ENCODE results near the gene GPR75.

The GPR75 gene

GRCh38 chr2:53877556-53877955 is 17.8 kb upstream of the GPR75 start:
- peaks cover 75% of the 10 kb centered on the region for H3K36me3 ChIP-seq (ENCODE audit: control insufficient read depth, insufficient read depth, low read length)

GRCh38 chr2:53877112-53877511 is 17.3 kb upstream of the GPR75 start:
- no peak overlapping the region for H3K9ac ChIP-seq (ENCODE audit: low read depth, low read length)
- H3K9me3 ChIP-seq (ENCODE audit: control insufficient read depth, insufficient read depth, low read length): no peaks in the 10 kb centered on the region
- H3K27me3 ChIP-seq (ENCODE audit: control insufficient read depth, insufficient read depth, low read length): no peaks in the 10 kb centered on the region
- no peak overlapping the region for H3K27ac ChIP-seq (ENCODE audit: low read depth, low read length)
- peaks cover 74% of the 10 kb centered on the region for H3K36me3 ChIP-seq (ENCODE audit: control insufficient read depth, insufficient read depth, low read length)
- no peak overlapping the region for H3K4me3 ChIP-seq (ENCODE audit: low read depth, low read length)
- no peaks in the 10 kb centered on the region for H3K4me1 ChIP-seq (ENCODE audit: control insufficient read depth, insufficient read depth, low read length)

More at GRCh38 chr2:53877556-53877955, 17.8 kb upstream of the GPR75 start:
- H3K27me3 ChIP-seq (ENCODE audit: control insufficient read depth, insufficient read depth, low read length): no peaks in the 10 kb centered on the region
- no peaks in the 10 kb centered on the region for H3K9me3 ChIP-seq (ENCODE audit: control insufficient read depth, insufficient read depth, low read length)
- H3K4me1 ChIP-seq (ENCODE audit: control insufficient read depth, insufficient read depth, low read length): no peaks in the 10 kb centered on the region
- H3K4me3 ChIP-seq (ENCODE audit: low read depth, low read length): no peak overlapping the region; the same call in 1 of the 2 replicates
- H3K27ac ChIP-seq (ENCODE audit: low read depth, low read length): no peak overlapping the region
- H3K9ac ChIP-seq (ENCODE audit: low read depth, low read length): no peak overlapping the region

GRCh38 chr2:53874401-53874950 is 14.7 kb upstream of the GPR75 start:
- H3K9ac ChIP-seq (ENCODE audit: low read depth, low read length): no peak overlapping the region
- no peaks in the 10 kb centered on the region for H3K9me3 ChIP-seq (ENCODE audit: control insufficient read depth, insufficient read depth, low read length)
- no peak overlapping the region for H3K27ac ChIP-seq (ENCODE audit: low read depth, low read length)
- H3K36me3 ChIP-seq (ENCODE audit: control insufficient read depth, insufficient read depth, low read length): peaks cover 72% of the 10 kb centered on the region
- no peak overlapping the region for H3K4me3 ChIP-seq (ENCODE audit: low read depth, low read length)
- H3K4me1 ChIP-seq (ENCODE audit: control insufficient read depth, insufficient read depth, low read length): no peaks in the 10 kb centered on the region
- no peaks in the 10 kb centered on the region for H3K27me3 ChIP-seq (ENCODE audit: control insufficient read depth, insufficient read depth, low read length)

- Histone ChIP-seq H3K4me1 (ENCODE audit: control insufficient read depth, insufficient read depth, low read length) (no peaks in the 10 kb centered on the region), H3K4me3 (ENCODE audit: low read depth, low read length) (no peak overlapping the region), H3K27me3 (ENCODE audit: control insufficient read depth, insufficient read depth, low read length) (no peaks in the 10 kb centered on the region), H3K27ac (ENCODE audit: low read depth, low read length) (no peak overlapping the region), H3K9me3 (ENCODE audit: control insufficient read depth, insufficient read depth, low read length) (no peaks in the 10 kb centered on the region), H3K36me3 (ENCODE audit: control insufficient read depth, insufficient read depth, low read length) (peaks cover 79% of the 10 kb centered on the region), H3K9ac (ENCODE audit: low read depth, low read length) (no peak overlapping the region)
Observed at GRCh38 chr2:53867773-53868172, 8.0 kb upstream of the GPR75 start.

- Histone ChIP-seq H3K27me3 (ENCODE audit: control insufficient read depth, insufficient read depth, low read length) (no peaks in the 10 kb centered on the region), H3K36me3 (ENCODE audit: control insufficient read depth, insufficient read depth, low read length) (peaks cover 76% of the 10 kb centered on the region), H3K9me3 (ENCODE audit: control insufficient read depth, insufficient read depth, low read length) (no peaks in the 10 kb centered on the region), H3K4me3 (ENCODE audit: low read depth, low read length) (no peak overlapping the region), H3K4me1 (ENCODE audit: control insufficient read depth, insufficient read depth, low read length) (no peaks in the 10 kb centered on the region), H3K9ac (ENCODE audit: low read depth, low read length) (no peak overlapping the region), H3K27ac (ENCODE audit: low read depth, low read length) (no peak overlapping the region)
Observed at GRCh38 chr2:53867169-53867568, 7.4 kb upstream of the GPR75 start.

- Histone ChIP-seq H3K36me3 (ENCODE audit: control insufficient read depth, insufficient read depth, low read length) (peaks cover 69% of the 10 kb centered on the region), H3K9me3 (ENCODE audit: control insufficient read depth, insufficient read depth, low read length) (no peaks in the 10 kb centered on the region), H3K27me3 (ENCODE audit: control insufficient read depth, insufficient read depth, low read length) (no peaks in the 10 kb centered on the region)
Observed at GRCh38 chr2:53865962-53866361, 6.2 kb upstream of the GPR75 start.

GRCh38 chr2:53865264-53865663 is 5.5 kb upstream of the GPR75 start:
- Histone ChIP-seq H3K27ac (ENCODE audit: low read depth, low read length) (no peak overlapping the region), H3K9me3 (ENCODE audit: control insufficient read depth, insufficient read depth, low read length) (no peaks in the 10 kb centered on the region), H3K4me3 (ENCODE audit: low read depth, low read length) (no peak overlapping the region), H3K9ac (ENCODE audit: low read depth, low read length) (no peak overlapping the region), H3K27me3 (ENCODE audit: control insufficient read depth, insufficient read depth, low read length) (no peaks in the 10 kb centered on the region), H3K36me3 (ENCODE audit: control insufficient read depth, insufficient read depth, low read length) (peaks cover 63% of the 10 kb centered on the region), H3K4me1 (ENCODE audit: control insufficient read depth, insufficient read depth, low read length) (no peaks in the 10 kb centered on the region)

More at GRCh38 chr2:53865962-53866361, 6.2 kb upstream of the GPR75 start:
- Histone ChIP-seq H3K4me3 (ENCODE audit: low read depth, low read length) (no peak overlapping the region), H3K4me1 (ENCODE audit: control insufficient read depth, insufficient read depth, low read length) (no peaks in the 10 kb centered on the region), H3K9ac (ENCODE audit: low read depth, low read length) (no peak overlapping the region), H3K27ac (ENCODE audit: low read depth, low read length) (no peak overlapping the region)

- Histone ChIP-seq H3K27me3 (ENCODE audit: control insufficient read depth, insufficient read depth, low read length) (no peaks in the 10 kb centered on the region), H3K4me3 (ENCODE audit: low read depth, low read length) (no peak overlapping the region), H3K4me1 (ENCODE audit: control insufficient read depth, insufficient read depth, low read length) (no peaks in the 10 kb centered on the region), H3K9me3 (ENCODE audit: control insufficient read depth, insufficient read depth, low read length) (no peaks in the 10 kb centered on the region), H3K9ac (ENCODE audit: low read depth, low read length) (no peak overlapping the region), H3K27ac (ENCODE audit: low read depth, low read length) (no peak overlapping the region), H3K36me3 (ENCODE audit: control insufficient read depth, insufficient read depth, low read length) (peaks cover 49% of the 10 kb centered on the region)
Observed at GRCh38 chr2:53863538-53864227, 3.9 kb upstream of the GPR75 start.

- peaks cover 33% of the 10 kb centered on the region for H3K36me3 ChIP-seq (ENCODE audit: control insufficient read depth, insufficient read depth, low read length)
Observed at GRCh38 chr2:53861824-53862223, 2.1 kb upstream of the GPR75 start.

GRCh38 chr2:53856272-53856671 is 3.5 kb downstream of the GPR75 start:
- H3K9me3 ChIP-seq (ENCODE audit: control insufficient read depth, insufficient read depth, low read length): no peaks in the 10 kb centered on the region
- H3K4me1 ChIP-seq (ENCODE audit: control insufficient read depth, insufficient read depth, low read length): no peaks in the 10 kb centered on the region
- no peaks in the 10 kb centered on the region for H3K27me3 ChIP-seq (ENCODE audit: control insufficient read depth, insufficient read depth, low read length)
- no peak overlapping the region for H3K4me3 ChIP-seq (ENCODE audit: low read depth, low read length)
- H3K9ac ChIP-seq (ENCODE audit: low read depth, low read length): no peak overlapping the region
- H3K27ac ChIP-seq (ENCODE audit: low read depth, low read length): no peak overlapping the region
- peaks cover 20% of the 10 kb centered on the region for H3K36me3 ChIP-seq (ENCODE audit: control insufficient read depth, insufficient read depth, low read length)

More at GRCh38 chr2:53861824-53862223, 2.1 kb upstream of the GPR75 start:
- Histone ChIP-seq H3K27me3 (ENCODE audit: control insufficient read depth, insufficient read depth, low read length) (no peaks in the 10 kb centered on the region), H3K27ac (ENCODE audit: low read depth, low read length) (no peak overlapping the region), H3K9me3 (ENCODE audit: control insufficient read depth, insufficient read depth, low read length) (no peaks in the 10 kb centered on the region), H3K4me3 (ENCODE audit: low read depth, low read length) (no peak overlapping the region), H3K9ac (ENCODE audit: low read depth, low read length) (no peak overlapping the region), H3K4me1 (ENCODE audit: control insufficient read depth, insufficient read depth, low read length) (no peaks in the 10 kb centered on the region)

GRCh38 chr2:53854678-53855077 is 5.1 kb downstream of the GPR75 start:
- Histone ChIP-seq H3K27ac (ENCODE audit: low read depth, low read length) (no peak overlapping the region), H3K4me1 (ENCODE audit: control insufficient read depth, insufficient read depth, low read length) (no peaks in the 10 kb centered on the region), H3K9me3 (ENCODE audit: control insufficient read depth, insufficient read depth, low read length) (no peaks in the 10 kb centered on the region), H3K27me3 (ENCODE audit: control insufficient read depth, insufficient read depth, low read length) (no peaks in the 10 kb centered on the region), H3K4me3 (ENCODE audit: low read depth, low read length) (no peak overlapping the region), H3K36me3 (ENCODE audit: control insufficient read depth, insufficient read depth, low read length) (peaks cover 20% of the 10 kb centered on the region), H3K9ac (ENCODE audit: low read depth, low read length) (no peak overlapping the region)

Measured in HUES48 (cell line).